ENCODE results near the gene NCOA3. TPM values are rescaled to one million over a fixed set of nuclear protein-coding genes. Genes with fewer than 3 reads are reported as not detected.

Gene NCOA3
- total RNA-seq, 6 donors from 2014 or later: 27.9 to 54.7 (median 38.9) TPM

GRCh38 chr20:47509685-47510084 is 8.0 kb downstream of the NCOA3 start:
- H3K9me3 ChIP-seq: no peaks in the 10 kb centered on the region
- H3K36me3 ChIP-seq: no peaks in the 10 kb centered on the region
- no peak for TF ChIP-seq EP300 (IDR thresholded peaks at IDR 0.05)
- TF ChIP-seq, protein P1, sequence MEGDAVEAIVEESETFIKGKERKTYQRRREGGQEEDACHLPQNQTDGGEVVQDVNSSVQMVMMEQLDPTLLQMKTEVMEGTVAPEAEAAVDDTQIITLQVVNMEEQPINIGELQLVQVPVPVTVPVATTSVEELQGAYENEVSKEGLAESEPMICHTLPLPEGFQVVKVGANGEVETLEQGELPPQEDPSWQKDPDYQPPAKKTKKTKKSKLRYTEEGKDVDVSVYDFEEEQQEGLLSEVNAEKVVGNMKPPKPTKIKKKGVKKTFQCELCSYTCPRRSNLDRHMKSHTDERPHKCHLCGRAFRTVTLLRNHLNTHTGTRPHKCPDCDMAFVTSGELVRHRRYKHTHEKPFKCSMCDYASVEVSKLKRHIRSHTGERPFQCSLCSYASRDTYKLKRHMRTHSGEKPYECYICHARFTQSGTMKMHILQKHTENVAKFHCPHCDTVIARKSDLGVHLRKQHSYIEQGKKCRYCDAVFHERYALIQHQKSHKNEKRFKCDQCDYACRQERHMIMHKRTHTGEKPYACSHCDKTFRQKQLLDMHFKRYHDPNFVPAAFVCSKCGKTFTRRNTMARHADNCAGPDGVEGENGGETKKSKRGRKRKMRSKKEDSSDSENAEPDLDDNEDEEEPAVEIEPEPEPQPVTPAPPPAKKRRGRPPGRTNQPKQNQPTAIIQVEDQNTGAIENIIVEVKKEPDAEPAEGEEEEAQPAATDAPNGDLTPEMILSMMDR (IDR thresholded peaks at IDR 0.05): no peak
- no peak for TF ChIP-seq POLR2A (IDR thresholded peaks at IDR 0.05)
- no peak for TF ChIP-seq POLR2AphosphoS5 (IDR thresholded peaks at IDR 0.05)
- no peak for ATAC-seq (ENCODE audit: low FRiP score in 2 of 2)
- DNase-seq: no peak
- H3K4me3 ChIP-seq: no peak overlapping the region
- H3K27ac ChIP-seq: no peak overlapping the region
- H3K27me3 ChIP-seq: no peaks in the 10 kb centered on the region
- WGBS, 2 donors: 93 to 100% methylated on average over 1 of the region's 1 CpG
- H3K4me1 ChIP-seq: peaks cover 6 to 42% (median 11%) of the 10 kb centered on the region in 4 donors

DNA sequence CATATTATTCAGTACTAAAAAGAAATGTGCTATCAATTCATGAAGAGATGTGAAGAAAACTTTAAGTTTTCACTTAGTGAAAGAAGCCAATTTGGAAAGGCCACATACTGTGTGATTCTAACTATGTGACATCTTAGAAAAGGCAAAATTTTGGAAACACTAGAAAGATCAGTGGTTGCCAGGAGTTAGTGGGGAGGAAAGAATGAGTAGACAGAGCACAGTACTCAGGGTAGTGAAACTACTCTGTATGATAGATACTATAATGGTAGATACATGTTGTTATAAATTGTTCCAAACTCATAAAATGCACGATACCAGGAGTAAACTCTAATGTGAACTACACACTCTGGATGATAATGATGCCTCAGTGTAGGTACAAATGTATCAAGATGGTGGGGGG is 14.2 kb downstream of the NCOA3 start:
- DNase-seq (no peak), ATAC-seq (ENCODE audit: low FRiP score in 2 of 2) (no peak)
- peaks cover 0 to 6% (median 2%) of the 10 kb centered on the region in 4 donors for H3K9me3 ChIP-seq
- no peaks in the 10 kb centered on the region for H3K27me3 ChIP-seq
- no peak overlapping the region for H3K4me3 ChIP-seq
- H3K27ac ChIP-seq: no peak overlapping the region
- peaks cover 0 to 14% (median under 1%) of the 10 kb centered on the region in 4 donors for H3K36me3 ChIP-seq
- TF ChIP-seq POLR2AphosphoS5 (IDR thresholded peaks at IDR 0.05) (no peak), POLR2A (IDR thresholded peaks at IDR 0.05) (no peak), EP300 (IDR thresholded peaks at IDR 0.05) (no peak)
- TF ChIP-seq, protein P1 (IDR thresholded peaks at IDR 0.05): no peak
- 97 to 100% methylated on average over 1 of the region's 1 CpG for whole genome bisulfite sequencing, 2 donors
- H3K4me1 ChIP-seq: peaks cover 0 to 6% (median 0%) of the 10 kb centered on the region in 4 donors

GRCh38 chr20:47521059-47521808 is 19.5 kb downstream of the NCOA3 start:
- Histone ChIP-seq H3K4me3 (no peak overlapping the region), H3K36me3 (peaks cover 0 to 16% (median 6%) of the 10 kb centered on the region in 4 donors), H3K4me1 (peaks cover 11 to 17% (median 13%) of the 10 kb centered on the region in 4 donors), H3K27me3 (no peaks in the 10 kb centered on the region), H3K9me3 (peaks cover 0 to 15% (median 9%) of the 10 kb centered on the region in 4 donors), H3K27ac (no peak overlapping the region)
- DNase-seq: peak in 1 of 2 donors; percentile 31
- no peak for ATAC-seq (ENCODE audit: low FRiP score in 2 of 2)
- TF ChIP-seq, protein P1 (IDR thresholded peaks at IDR 0.05): no peak
- WGBS, 2 donors: 98% methylated on average over 19 of the region's 19 CpGs

GRCh38 chr20:47524015-47524784 is 22.5 kb downstream of the NCOA3 start:
- H3K4me3 ChIP-seq: no peak overlapping the region
- peaks cover 0 to 17% (median 10%) of the 10 kb centered on the region in 4 donors for H3K9me3 ChIP-seq
- peak overlapping the region in 1 of 4 donors; percentile 10 for H3K27ac ChIP-seq
- no peak for DNase-seq
- H3K27me3 ChIP-seq: no peaks in the 10 kb centered on the region
- H3K36me3 ChIP-seq: peaks cover 0 to 12% (median 6%) of the 10 kb centered on the region in 4 donors
- ATAC-seq (ENCODE audit: low FRiP score in 2 of 2): no peak
- WGBS, 2 donors: 48 to 62% methylated on average over 8 of the region's 8 CpGs
- no peak for TF ChIP-seq POLR2A (IDR thresholded peaks at IDR 0.05)
- TF ChIP-seq EP300 (IDR thresholded peaks at IDR 0.05): no peak
- TF ChIP-seq, protein P1 (IDR thresholded peaks at IDR 0.05): no peak
- no peak for TF ChIP-seq POLR2AphosphoS5 (IDR thresholded peaks at IDR 0.05)
- H3K4me1 ChIP-seq: peaks cover 11 to 17% (median 13%) of the 10 kb centered on the region in 4 donors
